Stimulated activated CD4-positive, alpha-beta T cell treated with anti-CD3 and anti-CD28 coated beads, Interleukin-2, amount 100 ng/mL, for 48 hours (primary cell): Measurements from ENCODE around the gene CFAP100.

ENCODE experiments used
- DNase-seq, 2 donors: peaks; one replicate each; pipeline ENCODE4 v3.0.0-alpha.2; 2020

Gene CFAP100

DNA sequence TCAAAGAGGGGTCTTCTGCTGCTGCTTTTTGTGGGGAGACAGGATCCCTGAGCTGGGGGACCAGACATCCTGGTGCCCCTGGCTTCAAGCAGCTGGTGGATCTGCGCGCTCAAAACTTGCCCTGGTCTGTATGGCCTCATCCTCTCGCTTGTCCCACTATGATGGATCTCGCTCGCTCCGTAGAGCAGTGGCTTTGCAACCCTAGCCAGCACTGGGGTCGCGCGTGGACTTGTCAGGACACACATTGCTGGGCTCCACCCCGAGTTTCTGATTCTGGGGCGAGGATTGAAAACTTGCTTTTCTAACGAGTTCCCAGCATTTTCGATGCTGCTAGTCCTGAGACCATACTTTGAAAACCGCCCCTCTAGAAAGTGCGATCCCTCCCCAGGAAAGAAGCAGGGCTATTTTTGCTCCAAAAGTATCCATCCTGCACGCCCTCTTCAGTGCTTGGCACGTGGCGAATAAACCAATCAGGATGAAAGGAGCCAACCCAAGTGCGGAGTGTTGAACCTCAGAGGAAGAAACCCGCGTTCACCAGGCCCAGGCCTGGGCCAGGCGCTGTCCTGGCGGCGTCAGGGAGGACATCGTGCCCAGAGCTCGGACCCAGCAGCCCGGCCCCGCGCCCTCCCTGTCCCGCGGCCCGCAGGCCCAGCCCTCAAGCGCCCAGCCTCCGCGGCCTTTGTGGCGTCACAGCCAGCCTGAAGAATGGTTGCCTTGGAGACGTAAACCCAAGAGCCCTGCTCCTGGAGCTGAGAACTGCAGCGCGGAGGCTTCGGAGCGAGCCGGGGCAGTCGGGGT, at the start of gene CFAP100:
Gene CFAP100 (plus strand): TSS at position 731 of the 798 bp plus-strand sequence. CDS start 1,092 bp downstream, outside the sequence.
- no peak for DNase-seq

DNA sequence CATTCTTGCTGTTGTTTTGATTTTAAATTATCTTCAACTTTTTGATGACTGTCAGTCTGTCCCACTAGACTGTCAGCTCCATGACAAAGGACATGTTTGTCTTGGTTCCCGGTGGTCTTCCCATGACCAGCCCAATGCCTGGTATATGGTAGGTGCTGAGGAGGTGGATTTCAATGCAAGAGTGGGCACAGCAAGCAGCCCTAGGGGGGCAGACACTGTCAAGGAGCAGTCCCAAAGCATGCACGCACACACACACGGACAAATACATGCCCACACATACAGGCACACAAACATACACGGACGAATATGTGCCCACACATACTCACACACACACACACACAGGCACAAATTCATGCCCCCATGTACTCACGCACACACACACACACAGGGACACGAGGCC, 49.5 kb upstream of the CFAP100 start:
- no peak for DNase-seq

DNA sequence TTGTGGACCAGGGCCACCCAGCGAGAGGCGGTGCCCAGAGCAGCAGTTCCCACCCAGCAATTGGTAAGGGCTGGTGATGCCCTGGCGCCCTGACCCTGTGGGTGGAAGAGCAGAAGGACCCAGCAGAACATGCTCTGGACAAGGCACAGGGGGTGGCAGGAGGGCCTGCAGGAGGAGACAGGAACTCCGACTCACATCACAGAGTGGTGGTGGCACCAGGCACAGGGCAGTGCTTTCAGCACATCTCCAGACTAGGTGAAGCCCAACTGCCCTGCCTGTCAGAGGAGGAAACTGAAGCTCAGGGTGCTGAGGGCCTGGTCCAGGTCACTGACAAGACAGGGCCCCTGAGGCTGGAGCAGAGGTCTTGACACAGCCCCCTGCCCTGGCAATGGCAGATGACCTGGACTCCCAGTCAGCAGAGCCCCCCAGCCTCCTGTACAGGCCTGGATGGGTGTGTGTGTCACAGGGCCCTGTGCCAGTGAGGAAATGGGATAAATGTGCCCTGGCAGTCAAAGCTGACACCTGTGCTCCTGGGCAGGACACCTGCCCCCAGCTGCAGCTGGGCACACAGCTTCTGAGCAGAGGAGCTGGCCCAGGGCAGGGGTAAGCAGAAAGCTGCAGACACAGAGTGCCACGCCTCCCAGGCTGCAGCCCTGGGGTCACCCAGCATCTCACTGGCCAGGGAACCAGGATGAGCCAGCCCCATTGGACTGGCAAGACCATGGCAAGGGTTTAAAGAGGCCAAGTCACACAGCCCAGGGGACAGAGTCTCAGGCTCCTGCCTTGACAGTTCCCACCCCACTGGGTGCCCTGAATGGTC, 48.9 kb upstream of the CFAP100 start:
- no peak for DNase-seq

DNA sequence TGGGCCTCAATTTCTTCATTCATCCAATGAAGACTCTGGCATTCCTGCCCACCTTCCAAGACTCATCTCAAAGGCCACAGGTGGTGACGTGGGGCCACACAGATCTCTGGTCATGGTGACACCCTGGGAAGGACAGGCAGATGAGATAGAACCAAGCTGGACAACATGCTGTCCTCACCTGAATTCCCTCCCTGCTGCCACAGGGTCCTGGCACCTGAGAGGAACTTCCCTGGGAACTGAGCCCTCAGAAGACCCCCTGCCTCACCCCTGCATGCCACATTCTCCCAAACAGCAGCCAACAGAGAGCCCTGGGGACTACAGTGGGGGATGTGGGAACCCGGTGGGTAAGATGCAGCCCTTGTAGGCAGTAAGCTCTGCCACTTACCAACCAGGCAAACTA, 48.2 kb upstream of the CFAP100 start:
- DNase-seq: no peak

DNA sequence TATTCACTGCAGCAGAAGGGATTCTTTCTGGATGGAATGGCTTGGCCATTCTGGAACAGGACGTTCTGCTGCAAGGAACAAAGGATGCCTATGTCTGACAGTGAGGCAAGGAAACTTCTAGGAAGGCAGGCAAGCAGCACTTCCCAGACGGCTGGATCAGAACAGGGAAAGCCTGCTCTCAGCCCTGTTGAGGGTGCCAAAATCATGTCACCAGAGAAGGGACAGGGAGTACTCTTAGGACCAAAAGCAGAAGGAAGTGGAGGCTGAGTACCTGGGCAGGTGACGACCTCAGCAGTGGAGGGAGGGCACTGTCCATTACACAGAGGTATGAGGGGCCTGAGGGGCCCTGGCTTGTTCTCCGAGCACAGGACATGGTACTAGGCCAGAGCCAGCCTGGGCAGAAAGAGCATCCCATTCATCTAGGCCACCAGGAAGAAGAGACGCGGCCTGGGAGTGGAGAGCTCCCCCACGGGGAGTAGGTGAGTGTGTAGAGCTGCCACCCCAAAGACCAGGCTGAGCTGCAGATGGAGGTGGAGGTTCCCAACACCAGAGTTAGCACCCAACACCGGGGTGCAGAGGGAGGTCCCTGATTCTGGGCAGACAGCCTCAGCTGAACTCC, 47.1 kb upstream of the CFAP100 start:
- DNase-seq: no peak

DNA sequence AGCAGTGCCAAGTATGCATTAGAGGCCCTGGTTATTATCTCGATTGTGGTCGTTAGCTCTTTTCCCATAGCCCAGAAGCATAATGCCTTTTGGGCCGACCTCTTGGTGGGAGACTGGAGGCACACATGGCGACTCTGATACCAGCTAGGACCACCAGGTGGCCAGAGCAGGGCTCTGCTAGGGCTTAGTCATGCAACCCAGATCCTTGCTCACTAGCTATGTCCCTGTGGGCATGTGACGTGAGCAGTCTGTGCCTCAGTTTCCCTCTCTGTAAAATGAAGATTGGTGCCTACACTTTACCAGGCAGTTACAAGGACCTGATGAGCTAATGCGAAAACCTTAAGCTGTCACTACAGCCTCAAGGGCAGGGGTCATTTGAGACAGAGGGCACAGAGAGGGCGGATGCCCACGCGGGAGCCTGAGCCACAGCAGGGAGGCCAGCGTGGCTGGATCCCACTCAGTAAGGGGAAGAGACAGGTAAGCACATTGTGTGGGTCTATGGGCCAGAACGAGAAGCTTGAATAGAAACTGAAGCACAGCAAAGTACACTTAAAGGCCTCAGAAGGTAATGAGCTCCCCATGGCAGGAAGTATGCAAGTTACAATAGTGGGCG, 46.3 kb upstream of the CFAP100 start:
- DNase-seq: no peak

DNA sequence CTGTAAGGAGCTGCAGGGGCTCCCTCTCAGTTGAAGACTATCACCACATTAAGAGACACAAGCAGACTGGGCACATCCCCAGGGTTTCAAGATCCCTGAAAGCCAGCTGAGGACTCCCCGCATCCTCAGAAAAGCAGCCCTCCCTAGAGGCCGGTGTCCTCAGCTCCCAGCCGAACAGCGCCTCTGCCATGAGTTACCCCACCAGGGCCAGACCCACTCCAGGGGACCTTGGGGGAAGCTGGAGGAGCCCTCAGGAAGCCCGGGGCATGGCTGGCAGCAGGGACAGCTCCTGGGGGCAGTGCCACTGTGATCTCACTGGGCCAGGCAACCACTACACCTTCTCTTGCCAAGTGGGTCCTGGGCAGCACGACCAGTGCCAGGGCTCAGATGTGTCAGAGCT, 45.6 kb upstream of the CFAP100 start:
- no peak for DNase-seq

DNA sequence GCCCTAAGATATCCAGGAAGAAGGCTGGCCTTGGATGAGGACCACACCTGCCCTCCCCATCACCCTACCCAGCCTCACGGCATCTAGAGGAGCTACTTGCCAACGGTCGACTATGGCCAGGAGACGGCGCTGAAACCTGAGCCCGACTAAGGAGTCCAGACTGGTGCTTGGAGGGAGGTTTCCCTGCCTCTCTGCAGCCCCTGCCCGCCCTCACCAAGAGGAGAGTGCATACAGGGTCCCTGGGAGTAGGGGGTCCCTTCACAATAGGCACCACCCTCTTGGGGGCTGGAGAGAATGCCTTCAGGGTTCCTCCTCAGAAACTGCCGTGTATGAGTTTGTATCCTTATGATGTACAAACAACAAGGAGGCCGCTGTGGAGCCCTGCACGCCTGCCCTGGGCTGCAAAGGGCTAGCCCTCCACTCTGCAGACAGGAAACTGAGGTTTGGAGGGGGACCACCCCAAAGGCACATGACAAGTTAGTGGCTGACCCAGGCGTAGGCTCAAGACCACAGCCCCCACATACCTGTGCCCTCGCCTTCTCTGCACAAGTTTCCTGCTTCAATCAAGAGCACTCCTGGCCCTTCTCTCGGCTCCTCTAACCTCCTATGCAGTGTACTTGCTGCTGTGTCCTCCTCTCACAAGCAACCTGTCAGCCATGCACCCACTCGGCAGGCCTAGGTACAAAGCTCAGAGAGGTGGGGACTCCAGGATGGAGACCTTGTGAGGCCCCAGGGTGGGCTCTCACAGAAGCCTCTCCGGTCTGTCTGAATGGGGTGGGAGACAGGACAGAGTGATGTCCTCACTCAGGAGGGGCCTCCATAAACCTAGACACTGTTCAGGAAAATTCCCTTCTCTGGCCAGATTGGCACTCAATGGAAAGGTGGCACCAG, 44.9 kb upstream of the CFAP100 start:
- no peak for DNase-seq

DNA sequence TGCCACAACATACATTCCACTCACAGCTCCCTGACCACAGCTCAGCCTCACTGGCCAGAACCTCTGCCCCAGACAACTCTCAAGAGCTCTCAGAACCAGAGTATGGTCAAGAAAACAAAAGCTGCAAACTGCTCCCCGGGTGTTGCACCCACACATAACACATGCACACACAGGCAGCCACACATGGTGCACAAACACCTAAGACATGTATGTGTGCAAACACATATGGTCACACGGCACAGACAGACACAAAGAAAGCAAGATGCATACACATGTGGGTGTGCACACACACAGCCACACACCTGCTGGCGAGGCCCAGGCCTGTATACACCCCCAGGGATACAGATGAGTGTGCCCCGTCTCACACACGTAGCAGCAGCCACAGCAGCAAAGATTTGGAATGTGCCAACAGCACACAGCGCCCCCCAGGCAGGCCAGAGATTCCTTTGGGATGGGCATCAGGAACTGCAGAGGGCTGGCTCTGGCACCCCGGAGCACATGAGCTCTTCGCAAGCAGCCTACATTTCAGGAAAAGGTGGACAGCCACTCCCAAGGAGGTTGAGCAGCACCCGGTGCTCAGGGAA, 44.1 kb upstream of the CFAP100 start:
- DNase-seq: no peak

DNA sequence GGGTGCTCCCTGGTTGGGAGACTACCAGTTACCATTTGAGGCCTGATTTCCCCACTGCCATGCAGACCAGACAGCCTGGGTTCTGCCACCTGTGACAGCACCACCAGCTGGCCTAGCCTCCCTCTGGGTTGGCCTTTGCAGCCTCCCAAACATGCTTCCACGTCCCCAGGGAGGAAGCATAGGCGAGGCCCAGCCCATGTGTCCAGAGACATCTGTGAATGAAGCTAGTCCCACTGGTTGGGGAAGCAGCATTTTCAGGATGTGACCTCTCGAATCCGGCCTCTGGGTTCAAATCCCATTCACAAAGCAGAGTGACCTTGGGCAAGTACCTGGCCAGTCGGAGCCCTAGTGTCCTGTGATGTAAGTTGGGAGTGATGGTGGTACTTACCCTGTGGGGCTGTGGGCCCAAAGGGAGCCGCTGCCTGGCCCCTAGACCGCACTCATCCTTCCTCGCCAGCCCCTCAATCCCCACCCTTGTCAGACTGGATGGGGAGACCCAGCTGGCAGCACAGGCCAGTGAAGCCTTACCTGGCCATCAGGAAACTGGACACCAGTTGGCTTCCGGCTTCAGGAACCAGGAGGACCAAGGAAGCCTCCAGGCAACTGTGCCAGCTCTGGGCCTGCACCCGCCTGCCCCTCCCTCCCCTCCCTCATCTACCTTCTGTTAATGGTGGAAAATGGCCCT, 43.5 kb upstream of the CFAP100 start:
- DNase-seq: no peak

DNA sequence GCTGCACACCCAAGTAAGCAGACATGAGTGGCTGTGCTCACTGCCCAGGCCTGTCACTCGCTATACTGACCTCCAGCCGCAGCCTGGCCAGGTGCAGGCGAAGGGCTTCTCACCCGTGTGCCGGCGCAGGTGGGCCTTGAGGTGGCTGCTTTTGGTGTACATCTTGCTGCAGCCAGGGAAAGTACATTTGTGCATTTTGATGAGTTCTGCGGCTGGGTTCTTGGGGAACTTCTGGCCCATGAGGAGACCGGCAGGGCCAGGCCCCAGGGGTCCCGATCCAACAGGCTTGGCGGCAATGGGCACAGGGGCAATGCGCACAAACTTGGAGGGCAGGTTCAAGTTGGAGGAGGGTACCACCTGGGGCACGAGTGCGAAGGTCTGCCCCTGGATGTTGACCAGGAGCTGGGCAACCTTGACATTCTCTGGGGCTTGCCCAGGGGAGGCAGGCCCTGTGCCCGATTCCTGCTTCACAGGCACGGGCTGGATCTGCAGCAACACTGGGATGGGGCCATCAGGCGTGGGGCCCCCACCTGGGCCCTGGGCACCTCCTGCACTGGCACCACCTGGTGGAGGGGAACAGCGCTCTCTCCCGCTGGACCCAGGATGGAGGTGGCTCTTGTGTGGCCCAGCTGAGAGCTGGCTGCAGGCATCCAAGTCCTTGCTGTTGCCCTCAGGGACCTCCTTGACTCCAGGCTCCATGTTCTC, 42.8 kb upstream of the CFAP100 start:
- DNase-seq: no peak

DNA sequence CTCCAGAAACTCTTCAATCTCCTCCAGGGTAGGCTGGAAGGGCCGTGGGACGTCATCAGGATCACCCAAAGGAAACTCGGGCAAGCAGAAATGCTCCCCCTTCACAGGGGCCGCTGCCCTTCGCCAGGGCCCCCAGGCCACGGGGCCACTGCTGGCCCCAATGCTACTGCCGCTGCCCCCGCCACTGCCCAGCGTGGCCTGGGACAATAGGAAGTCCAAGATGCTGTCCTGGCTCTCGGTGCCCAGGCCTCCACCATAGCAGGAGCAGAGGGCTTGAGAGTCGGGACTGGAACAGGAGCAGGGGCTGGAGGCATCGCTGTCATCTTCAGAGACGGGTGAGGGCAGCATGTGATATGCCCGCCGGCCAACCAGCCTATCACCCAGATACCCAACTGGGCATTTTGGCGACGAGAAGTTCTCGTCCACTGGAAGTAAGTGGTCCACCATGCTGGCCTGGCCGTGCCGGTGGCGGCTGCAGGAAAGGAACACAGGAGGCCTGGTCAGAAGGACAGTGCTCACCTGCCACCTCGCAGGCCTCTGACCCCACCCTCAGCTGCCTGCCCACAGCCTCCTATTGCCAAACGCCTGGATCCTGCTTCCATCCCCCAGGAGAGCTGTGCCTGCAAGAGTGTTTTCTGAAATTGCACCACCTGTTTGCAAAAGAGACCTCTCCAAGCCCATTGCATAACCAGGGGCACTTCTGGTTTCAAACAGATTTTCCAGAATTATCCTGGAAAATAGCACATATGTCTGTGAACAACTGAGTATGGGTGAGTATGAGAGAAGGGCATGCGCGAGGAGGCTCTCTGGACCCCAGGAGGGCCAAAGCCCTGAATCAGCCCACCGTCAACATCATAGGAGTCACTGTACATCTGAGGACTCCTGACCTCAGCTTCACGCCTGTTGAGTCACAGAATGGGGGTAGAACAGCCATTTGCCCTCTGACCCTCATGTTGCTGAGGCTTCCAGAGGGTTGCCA, 41.9 kb upstream of the CFAP100 start:
- DNase-seq: no peak

DNA sequence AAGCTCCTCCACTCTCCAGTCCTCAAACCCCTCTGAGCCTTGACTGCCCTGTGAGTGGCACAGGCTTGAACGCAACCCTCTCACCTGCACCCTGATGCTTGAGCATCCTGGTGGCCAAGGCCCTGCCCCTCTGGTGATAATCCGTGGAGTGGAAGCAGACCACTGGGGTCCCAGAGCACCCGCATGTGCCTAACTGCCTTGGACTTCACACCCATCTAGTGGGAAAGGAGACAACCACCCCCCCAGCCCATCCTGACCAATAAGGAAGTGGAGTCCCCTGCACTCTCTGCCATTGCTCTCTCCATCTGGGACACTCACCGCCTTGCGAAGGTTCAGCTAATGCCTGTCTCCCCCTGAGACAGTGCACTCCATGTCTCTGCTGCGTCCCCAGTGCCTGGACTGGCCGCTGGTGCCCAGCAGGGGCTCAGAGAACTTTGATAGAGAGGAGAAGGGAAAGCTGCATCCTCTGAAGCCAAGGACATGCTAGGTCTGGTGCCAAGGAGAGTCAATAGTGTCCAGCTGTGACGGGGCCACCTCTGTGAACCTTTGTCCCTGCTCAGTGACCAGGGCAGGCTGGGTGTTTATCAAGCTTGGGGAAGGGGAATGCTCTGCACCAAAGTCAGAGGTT, 40.9 kb upstream of the CFAP100 start:
- DNase-seq: no peak

DNA sequence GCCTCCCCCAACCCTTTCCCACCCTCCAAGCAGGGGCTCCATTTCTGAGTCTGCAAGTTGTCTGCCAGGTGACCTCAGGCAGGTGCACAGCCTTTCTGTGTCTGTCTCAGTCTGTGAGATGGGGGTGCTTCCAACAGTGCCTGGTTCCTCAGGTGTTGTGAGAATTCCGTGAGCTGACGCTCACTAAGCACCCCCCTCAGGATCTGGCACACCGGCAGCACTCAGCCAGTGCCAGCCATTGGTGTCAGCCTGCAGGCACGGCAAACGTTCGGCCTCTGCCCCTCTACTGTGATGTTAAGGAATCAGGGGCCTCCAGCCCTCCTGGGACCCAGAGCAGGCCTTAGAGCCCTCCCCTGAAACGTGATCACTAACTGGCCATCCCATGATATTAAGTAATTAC, 39.9 kb upstream of the CFAP100 start:
- DNase-seq: no peak

DNA sequence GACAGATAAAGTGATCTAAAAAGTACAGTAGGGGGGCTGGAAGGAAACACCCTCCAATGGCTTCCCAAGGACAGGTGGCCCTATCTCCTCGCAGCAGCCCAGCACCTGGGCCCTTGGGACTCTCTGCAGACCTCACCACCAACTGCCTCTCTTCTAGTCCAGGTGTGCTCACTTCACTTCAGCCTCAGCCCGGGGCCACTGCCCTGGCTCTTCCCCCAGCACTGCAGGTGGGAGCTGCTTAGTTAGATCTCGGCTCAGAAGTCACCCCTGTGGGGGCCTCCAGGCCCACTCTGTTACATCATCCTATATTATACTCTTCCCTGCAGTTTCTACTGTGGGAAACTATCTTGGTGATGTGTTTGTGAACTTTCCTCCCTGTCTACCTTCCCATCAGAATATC, 39.5 kb upstream of the CFAP100 start:
- DNase-seq: no peak

DNA sequence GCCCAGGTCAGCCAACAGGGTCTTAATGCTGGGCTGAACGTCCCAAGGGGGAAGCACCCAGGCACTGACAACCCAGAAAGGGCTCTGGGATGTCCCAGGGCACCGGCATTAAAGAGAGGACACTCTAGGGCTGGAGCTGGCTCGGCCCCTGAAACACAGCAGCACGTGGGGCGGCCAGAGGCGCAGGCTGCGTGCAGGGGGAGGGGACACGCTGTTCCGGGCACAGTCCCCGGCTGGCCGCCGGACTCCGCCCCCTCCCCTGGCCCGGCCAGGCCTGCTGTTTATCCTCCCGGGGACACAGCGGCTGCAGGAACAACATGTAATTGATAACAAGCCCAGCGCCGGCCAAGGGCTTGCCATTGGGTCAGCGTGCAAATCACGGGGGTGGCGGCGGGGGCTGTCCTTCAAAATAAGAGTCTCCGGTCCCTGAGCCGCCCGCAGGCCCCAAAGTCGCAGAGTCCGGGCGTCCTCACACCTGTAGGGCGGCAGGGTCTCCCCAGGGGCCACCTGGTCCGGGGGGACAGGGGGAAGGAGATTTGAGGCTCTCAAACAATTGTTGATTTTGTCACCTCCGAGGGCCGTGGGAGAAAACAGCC, 38.8 kb upstream of the CFAP100 start:
- no peak for DNase-seq

DNA sequence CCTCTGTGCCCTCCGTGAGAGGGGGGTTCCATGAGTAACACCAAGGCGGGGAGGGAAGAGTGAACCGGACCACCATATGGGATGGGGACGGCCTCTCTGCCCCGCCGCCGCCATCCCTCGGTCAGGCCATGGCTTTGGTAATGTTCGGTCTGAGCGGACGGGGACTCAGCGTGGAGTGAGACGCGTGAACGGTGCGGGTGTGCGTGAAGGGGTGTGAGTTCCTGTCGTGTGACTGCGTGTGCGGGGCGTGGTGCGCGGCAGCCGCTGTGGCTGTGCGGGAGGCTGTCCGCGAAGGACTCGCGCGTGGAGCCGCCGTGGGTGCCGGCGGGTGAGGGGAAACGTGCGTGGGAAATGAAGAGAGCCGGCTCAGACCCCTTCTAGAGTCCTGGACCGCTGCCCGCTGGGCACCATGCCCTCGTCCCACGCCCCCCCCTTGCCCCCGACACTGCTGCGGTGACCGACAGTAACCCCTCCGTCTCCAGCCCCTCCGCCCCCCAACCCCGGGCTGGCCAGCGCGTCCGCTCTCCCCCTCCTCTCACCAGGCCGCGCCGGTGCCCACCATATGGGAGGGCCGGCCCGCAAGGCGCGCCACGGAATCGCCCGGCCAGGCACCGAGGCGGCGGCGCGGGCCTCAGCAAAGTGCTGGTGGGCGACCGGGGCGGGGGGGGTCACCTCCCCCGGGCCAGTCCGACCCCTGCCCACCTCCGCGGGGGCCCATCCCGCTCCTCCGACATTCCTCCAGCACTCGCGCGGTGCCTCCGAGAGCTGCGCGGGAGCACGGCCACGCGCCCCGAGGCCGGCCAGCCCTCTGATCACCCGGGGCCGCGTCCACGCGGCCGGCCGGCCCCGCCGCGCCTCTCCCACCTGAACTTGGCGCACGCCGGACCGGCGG, 38.1 kb upstream of the CFAP100 start:
- DNase-seq: no peak
